Large intestine (tissue), 3 donors: ENCODE measurements around the gene RNF14. TPM values are rescaled to one million over a fixed set of nuclear protein-coding genes. Genes with fewer than 3 reads are reported as not detected.

Source experiments
- DNase-seq, 2 donors: peaks; one replicate each; pipeline versions ENCODE4 v3.0.0 to v3.0.0-alpha.2; 2013
- H3K27ac ChIP-seq: one replicate; pipeline ENCODE4 v1.5.1; 2013; ENCODE audit warnings: low read length
- H3K27me3 ChIP-seq: 2 replicates; pipeline ENCODE4 v1.6.1; 2013; ENCODE audit warnings: low read length; ENCODE audit not compliant: control insufficient read depth, insufficient read depth
- H3K36me3 ChIP-seq: 2 replicates; pipeline ENCODE4 v1.6.1; 2013; ENCODE audit warnings: low read length; ENCODE audit not compliant: control insufficient read depth, insufficient read depth
- H3K4me1 ChIP-seq: one replicate; pipeline ENCODE4 v1.6.1; 2013; ENCODE audit warnings: low read length; ENCODE audit not compliant: control insufficient read depth, insufficient read depth
- H3K4me3 ChIP-seq: one replicate; pipeline ENCODE4 v1.5.1; 2013; ENCODE audit warnings: low read length
- H3K9me3 ChIP-seq: one replicate; pipeline ENCODE4 v1.6.1; 2013; ENCODE audit warnings: mild to moderate bottlenecking, low read depth, low read length, moderate library complexity; ENCODE audit not compliant: control insufficient read depth
- WGBS: methylation state at CpG from one replicate; pipeline ENCODE4 v1.1.5; 2013; ENCODE audit warnings: low lambda C conversion rate; ENCODE audit not compliant: insufficient coverage; 5-methylcytosine and 5-hydroxymethylcytosine counted together
- polyA plus RNA-seq: library from polyadenylated mRNA; unstranded; fragments of 120-200 nt; gene quantifications from one replicate; pipeline ENCODE4 v1.2.1, GENCODE V29; 2013

RNF14 gene
- polyA plus RNA-seq, 1 donor = 55.4 TPM

DNA sequence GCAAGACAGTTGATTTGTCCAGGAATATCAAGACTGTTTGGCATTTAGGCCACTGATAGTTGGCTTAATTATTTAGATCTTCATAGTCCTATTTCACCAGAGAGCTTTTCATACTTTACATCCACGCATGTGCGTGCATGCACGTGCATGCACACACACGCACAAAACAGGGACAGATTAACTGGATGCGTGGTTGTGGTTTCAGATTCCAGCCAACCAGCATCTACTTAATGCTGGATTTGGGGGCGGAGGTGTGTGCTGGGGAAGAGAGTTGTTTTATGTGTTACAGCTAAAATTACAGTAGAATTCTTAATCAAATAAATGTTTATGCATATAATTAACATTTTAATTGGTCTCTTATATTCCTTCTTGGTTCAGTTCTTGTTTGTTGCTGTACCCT is 7.3 kb downstream of the RNF14 start:
- Histone ChIP-seq H3K36me3 (peaks cover 51% of the 10 kb centered on the region), H3K27ac (no peak overlapping the region), H3K4me1 (peaks cover 8% of the 10 kb centered on the region), H3K27me3 (no peaks in the 10 kb centered on the region), H3K9me3 (no peaks in the 10 kb centered on the region), H3K4me3 (no peak overlapping the region)
- 100% methylated on average over 1 of the region's 6 CpGs for WGBS
- no peak for DNase-seq

DNA sequence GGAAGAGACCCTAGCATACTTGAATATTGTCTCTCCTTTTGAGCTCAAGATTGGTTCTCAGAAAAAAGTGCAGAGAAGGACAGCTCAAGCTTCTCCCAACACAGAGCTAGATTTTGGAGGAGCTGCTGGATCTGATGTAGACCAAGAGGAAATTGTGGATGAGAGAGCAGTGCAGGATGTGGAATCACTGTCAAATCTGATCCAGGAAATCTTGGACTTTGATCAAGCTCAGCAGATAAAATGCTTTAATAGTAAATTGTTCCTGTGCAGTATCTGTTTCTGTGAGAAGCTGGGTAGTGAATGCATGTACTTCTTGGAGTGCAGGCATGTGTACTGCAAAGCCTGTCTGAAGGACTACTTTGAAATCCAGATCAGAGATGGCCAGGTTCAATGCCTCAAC is 9.5 kb downstream of the RNF14 start:
- DNase-seq = no peak
- peaks cover 59% of the 10 kb centered on the region for H3K36me3 ChIP-seq
- H3K27me3 ChIP-seq = no peaks in the 10 kb centered on the region

DNA sequence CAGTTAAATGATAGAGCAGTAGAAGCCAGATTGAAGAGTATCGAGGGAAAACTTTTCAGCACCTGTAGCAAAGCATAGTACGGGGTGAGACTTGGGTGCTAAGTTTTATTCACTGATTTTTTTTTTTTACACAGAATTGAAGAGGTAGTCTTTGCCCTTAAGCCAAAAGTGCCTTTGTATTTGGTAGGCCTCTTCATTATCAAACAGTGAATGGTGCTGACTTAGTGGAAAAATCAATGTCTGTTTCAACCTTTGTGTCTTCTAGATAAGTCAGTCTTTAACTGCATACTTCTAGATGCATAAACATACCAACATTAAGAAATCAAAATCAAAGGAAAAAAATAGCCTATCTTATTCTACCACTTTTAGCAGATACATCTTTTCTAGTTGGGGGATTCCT is 13.7 kb downstream of the RNF14 start:
- peaks cover 16% of the 10 kb centered on the region for H3K4me1 ChIP-seq
- H3K4me3 ChIP-seq = no peak overlapping the region
- no peaks in the 10 kb centered on the region for H3K27me3 ChIP-seq
- peak overlapping the region; percentile 30 for H3K27ac ChIP-seq
- H3K36me3 ChIP-seq = peaks cover 59% of the 10 kb centered on the region
- no peaks in the 10 kb centered on the region for H3K9me3 ChIP-seq
- no CpG with 5 or more reads among the region's 2 CpGs for WGBS
- DNase-seq = peak in 1 of 2 donors; percentile 57

More for the DNA sequence above, 9.5 kb downstream of the RNF14 start:
- Histone ChIP-seq H3K9me3 (no peaks in the 10 kb centered on the region), H3K4me1 (peaks cover 14% of the 10 kb centered on the region), H3K4me3 (no peak overlapping the region), H3K27ac (peak overlapping the region; percentile 17)

DNA sequence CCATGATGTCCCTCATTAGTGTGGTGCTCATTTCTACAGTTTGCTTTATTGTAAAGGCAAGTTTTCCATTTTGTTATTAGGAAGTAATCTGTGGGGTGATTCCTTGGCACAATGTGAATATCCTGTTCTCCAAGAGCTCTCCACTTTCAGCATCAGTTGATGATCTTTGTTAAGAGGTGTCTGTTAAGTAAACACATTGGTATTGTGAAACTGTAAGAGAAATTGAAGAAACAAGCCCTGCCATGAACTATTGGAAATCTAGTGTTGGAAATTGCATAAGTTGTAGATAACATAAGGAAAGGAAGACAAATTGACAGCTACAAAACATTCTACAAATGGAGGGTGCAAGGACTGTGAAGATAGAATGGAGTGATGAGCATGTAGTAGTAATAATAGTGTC is 17.2 kb downstream of the RNF14 start:
- DNase-seq = no peak
- Histone ChIP-seq H3K9me3 (no peaks in the 10 kb centered on the region), H3K27me3 (no peaks in the 10 kb centered on the region), H3K4me1 (peaks cover 8% of the 10 kb centered on the region), H3K36me3 (peaks cover 39% of the 10 kb centered on the region), H3K4me3 (no peak overlapping the region), H3K27ac (no peak overlapping the region)

DNA sequence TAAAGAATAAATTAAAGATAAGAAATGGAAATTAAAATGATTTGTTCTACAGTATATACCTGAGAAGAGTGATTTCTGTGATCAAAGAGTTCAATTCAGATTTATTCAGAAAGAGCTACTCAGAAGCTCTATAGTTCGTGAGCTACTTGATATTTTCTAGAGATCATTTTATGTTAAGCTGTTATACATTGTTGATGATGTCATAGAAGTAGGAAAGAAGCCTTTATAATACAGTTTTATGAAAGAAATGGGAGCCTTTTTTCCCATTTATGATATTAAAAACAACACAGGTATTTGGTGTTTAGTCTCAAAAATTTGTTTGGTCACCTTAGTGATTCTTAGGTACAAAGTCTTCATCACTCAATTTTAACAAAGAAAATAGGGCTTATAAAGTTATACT is 20.8 kb downstream of the RNF14 start:
- H3K9me3 ChIP-seq = no peaks in the 10 kb centered on the region
- no peak overlapping the region for H3K27ac ChIP-seq
- no peak overlapping the region for H3K4me3 ChIP-seq
- no peak for DNase-seq
- no peaks in the 10 kb centered on the region for H3K27me3 ChIP-seq
- 0% methylated on average over 1 of the region's 1 CpG for WGBS
- peaks cover 34% of the 10 kb centered on the region for H3K36me3 ChIP-seq
- peaks cover 9% of the 10 kb centered on the region for H3K4me1 ChIP-seq

DNA sequence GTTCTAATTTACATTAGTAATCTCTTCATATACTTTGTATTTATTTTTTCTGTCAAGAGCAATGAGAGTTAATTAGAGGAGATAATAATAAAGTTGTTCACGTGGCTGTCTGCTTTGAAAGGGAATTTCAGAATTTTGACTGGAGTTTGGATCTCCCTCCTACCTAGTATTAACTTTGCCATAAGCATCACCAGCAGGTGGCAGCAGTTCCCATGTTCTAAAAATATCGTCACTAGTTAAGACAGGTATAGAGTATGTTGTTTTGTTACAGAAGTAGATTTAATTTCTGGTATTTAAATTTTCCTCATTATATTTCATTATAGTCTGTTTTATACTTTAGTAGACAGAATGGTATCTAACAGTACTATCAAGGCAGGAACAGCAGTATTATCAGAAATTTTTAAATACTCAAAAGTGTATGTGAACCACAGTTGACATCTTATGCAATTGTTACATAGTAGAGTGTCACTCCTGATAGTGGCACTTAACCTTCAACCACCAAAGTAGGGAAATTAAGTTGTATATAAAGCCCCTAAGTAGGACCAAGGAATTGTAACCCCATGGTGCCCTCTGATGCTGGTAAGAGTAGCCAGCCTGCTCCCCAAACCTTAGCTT is 23.6 kb downstream of the RNF14 start:
- DNase-seq = peak; percentile 49 to 56
- no peak overlapping the region for H3K4me3 ChIP-seq
- no peaks in the 10 kb centered on the region for H3K27me3 ChIP-seq
- no CpG with 5 or more reads among the region's 2 CpGs for WGBS
- H3K9me3 ChIP-seq = no peaks in the 10 kb centered on the region
- H3K36me3 ChIP-seq = peaks cover 18% of the 10 kb centered on the region
- H3K4me1 ChIP-seq = peaks cover 13% of the 10 kb centered on the region
- no peak overlapping the region for H3K27ac ChIP-seq

DNA sequence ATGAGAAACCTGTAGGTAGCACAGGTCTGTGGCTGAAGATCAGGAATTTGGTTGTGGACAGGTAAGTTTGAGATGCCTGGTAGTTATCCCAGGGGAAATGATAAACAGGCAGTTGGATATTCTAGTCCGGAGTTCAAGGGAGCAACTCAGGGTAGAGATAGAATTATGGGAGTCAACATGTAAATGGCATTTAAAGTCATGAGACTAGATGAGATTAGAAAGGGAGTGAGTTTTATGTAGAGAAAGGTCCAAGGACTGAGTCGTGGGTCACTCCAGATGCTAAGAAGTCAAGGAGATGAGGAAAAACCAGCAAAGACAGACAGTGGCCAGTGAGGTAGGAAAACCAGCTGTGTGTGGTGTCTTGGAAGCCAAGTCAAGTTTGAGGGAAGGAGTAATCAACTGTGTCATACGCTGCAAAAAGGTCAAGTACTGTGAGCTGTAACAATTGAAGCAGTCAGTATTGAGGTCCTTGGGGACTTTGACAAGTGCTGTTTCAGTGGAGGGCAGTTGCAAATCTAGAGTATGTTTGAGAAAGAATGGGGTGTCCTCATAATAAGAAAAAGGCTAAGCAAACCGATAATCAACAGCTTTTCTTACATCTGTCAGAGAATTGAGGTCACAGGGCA is 25.7 kb downstream of the RNF14 start:
- DNase-seq = peak; percentile 38 to 65
- Histone ChIP-seq H3K27ac (peak overlapping the region; percentile 80), H3K9me3 (no peaks in the 10 kb centered on the region), H3K36me3 (peaks cover 17% of the 10 kb centered on the region), H3K4me3 (no peak overlapping the region), H3K27me3 (no peaks in the 10 kb centered on the region), H3K4me1 (peaks cover 19% of the 10 kb centered on the region)
- WGBS = 60% methylated on average over 1 of the region's 4 CpGs

DNA sequence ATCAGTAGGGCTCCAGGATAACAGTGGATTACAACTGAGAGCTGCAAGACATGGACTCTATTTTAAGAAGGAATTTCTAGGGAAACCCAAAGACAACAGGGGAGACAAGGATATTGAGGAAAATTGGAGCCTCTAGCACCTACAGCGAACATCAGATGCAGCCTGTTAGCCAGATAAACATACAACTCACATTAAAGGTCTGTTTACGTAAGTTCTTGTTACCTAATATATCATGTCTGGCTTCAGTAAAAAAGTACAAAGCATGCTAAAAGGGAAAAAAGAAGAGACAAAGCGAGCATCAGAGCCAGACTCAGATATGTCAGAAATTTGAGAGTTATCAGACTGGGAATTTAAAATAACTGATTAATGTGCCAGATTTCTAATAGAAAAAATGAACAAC is 26.8 kb downstream of the RNF14 start:
- H3K4me1 ChIP-seq = peaks cover 19% of the 10 kb centered on the region
- no peak overlapping the region for H3K27ac ChIP-seq
- no peaks in the 10 kb centered on the region for H3K9me3 ChIP-seq
- peaks cover 15% of the 10 kb centered on the region for H3K36me3 ChIP-seq
- no peak for DNase-seq
- H3K27me3 ChIP-seq = no peaks in the 10 kb centered on the region
- no CpG with 5 or more reads among the region's 3 CpGs for WGBS
- no peak overlapping the region for H3K4me3 ChIP-seq

DNA sequence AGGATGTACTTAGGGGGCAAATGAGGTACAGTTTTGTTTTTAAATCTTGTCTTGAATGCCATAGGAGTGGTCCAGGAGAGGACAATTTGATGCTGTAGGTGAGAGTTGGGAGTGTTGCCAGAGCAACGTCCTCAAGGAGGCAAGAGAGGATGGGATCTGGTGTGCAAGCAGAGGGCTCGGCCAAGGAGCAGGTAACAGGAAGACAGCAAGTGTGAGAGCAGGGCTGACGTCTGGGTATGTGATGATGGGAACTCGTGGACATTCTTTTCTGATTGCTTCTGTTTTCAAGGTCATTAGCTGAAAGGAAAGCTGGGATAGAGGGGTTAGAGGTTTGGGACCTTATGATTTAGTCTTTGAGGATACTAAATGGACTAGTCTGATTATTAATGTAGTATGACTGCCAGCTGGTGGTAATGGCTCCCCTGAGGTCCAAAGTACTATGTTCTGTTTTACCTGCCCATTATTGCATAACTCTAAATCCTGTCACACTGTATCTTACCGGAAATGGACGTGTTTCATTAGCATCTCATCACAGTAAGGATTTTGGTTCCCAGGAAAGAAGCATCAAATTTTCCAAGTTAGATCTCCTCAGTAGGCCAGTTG is 28.6 kb downstream of the RNF14 start:
- WGBS = 0% methylated on average over 1 of the region's 6 CpGs
- peaks cover 19% of the 10 kb centered on the region for H3K4me1 ChIP-seq
- no peaks in the 10 kb centered on the region for H3K27me3 ChIP-seq
- no peaks in the 10 kb centered on the region for H3K9me3 ChIP-seq
- no peak overlapping the region for H3K4me3 ChIP-seq
- peak; percentile 58 to 83 for DNase-seq
- H3K27ac ChIP-seq = peak overlapping the region; percentile 71
- peaks cover 31% of the 10 kb centered on the region for H3K36me3 ChIP-seq

DNA sequence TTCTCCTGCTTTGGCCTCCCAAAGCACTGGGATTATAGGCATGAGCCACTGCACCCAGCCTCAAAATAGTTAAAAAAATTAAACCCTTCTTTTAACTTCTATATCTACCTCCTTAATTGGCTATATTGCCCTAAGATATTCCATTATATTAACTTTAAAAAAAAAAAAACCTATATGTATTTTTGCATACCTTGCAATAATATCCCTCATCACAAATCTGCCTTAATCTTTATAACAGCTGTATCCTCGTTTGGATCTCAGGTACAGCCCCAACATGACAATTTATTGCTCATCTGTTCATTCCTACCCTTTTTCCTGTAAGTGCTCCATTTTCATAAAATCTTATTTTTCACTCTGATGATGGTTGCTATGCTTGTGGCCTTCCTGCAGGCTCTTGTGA is 31.3 kb downstream of the RNF14 start:
- peaks cover 6% of the 10 kb centered on the region for H3K4me1 ChIP-seq
- no peak for DNase-seq
- no peaks in the 10 kb centered on the region for H3K9me3 ChIP-seq
- H3K36me3 ChIP-seq = peaks cover 46% of the 10 kb centered on the region
- H3K27me3 ChIP-seq = no peaks in the 10 kb centered on the region
- H3K27ac ChIP-seq = no peak overlapping the region
- H3K4me3 ChIP-seq = no peak overlapping the region
- 82% methylated on average over 1 of the region's 1 CpG for WGBS
